Measurements from ENCODE around the gene ANKRD13D.

- no peak for TF ChIP-seq POLR2AphosphoS5 (IDR thresholded peaks at IDR 0.05; ENCODE audit: low read depth, low read length)
- TF ChIP-seq PAX5 (IDR thresholded peaks at IDR 0.05; ENCODE audit: insufficient read depth, low read length, severe bottlenecking), result no peak
These were observed 55.2 kb downstream of the ANKRD13D start for GRCh38 chr11:67344264-67344663.

All from GM12891 (cell line).